Measurements from ENCODE around the gene TUBGCP3.

DNA sequence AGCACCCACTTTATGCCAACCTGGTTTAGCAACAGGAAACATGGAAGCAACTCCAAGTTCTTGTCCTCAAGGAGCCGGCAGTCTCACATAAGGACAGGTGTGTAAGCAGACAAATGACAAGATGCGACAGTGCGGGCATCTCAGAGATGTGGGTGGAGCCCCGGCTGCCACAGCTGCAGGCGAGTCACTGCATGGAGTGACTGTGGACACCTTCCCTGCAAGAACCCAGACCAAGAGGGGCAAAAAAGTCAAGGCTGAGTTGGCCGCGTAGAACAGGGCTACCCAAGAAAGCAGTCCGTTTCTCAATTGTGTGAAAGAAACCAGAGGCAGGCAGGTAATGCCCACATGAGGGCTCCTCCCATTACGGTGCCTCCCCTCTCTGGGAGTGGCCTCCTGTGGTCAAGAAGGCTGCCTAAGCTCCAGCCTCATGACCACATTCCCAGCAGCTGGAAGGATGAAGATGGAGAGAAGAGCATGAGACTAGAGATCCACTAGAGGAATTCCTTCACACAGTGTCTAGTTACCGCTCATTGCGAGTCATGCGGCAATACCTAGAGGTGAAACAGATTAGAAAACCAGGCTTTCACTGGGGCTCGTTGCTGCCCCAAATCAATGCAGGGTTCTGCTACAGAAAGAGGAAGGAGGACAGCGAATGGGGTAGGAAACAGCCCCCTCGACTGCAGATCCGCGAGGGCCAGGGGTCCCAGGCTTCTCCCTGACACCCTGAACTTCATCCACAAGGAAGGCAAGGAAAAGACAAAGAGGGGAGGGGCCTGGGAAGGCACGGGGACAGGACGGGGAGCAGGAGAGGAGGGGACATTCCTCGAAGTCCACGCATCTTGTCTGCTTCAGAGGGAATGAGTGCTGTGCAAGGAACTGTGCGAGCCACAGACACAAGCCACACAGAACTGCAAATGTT, 131.6 kb downstream of the TUBGCP3 start:
- TF ChIP-seq, protein P1, sequence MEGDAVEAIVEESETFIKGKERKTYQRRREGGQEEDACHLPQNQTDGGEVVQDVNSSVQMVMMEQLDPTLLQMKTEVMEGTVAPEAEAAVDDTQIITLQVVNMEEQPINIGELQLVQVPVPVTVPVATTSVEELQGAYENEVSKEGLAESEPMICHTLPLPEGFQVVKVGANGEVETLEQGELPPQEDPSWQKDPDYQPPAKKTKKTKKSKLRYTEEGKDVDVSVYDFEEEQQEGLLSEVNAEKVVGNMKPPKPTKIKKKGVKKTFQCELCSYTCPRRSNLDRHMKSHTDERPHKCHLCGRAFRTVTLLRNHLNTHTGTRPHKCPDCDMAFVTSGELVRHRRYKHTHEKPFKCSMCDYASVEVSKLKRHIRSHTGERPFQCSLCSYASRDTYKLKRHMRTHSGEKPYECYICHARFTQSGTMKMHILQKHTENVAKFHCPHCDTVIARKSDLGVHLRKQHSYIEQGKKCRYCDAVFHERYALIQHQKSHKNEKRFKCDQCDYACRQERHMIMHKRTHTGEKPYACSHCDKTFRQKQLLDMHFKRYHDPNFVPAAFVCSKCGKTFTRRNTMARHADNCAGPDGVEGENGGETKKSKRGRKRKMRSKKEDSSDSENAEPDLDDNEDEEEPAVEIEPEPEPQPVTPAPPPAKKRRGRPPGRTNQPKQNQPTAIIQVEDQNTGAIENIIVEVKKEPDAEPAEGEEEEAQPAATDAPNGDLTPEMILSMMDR (IDR thresholded peaks at IDR 0.05; ENCODE audit: low read depth, low read length, poor library complexity, severe bottlenecking): no peak
- no peak for TF ChIP-seq EZH2phosphoT487 (IDR thresholded peaks at IDR 0.05; ENCODE audit: borderline replicate concordance, low read length)

All from DOHH2 (cell line).